ENCODE data around the gene GABRA4. TPM values are rescaled to one million over a fixed set of nuclear protein-coding genes. Genes with fewer than 3 reads are reported as not detected.

Gene GABRA4
- total and polyA plus RNA-seq, 2 experiments from 2014 or later, result 1.5 to 1.9 TPM

GRCh38 chr4:47032405-47033106 is 39.2 kb upstream of the GABRA4 start:
- no peaks in the 10 kb centered on the region for H4K20me1 ChIP-seq (replicated peaks; ENCODE audit: insufficient read depth)
- H3K36me3 ChIP-seq (ENCODE audit: insufficient read depth), result no peaks in the 10 kb centered on the region
- peak overlapping the region; percentile 87 for H3K4me2 ChIP-seq
- no peak overlapping the region; the same call in 1 of the 2 replicates for H3K27ac Mint-ChIP-seq
- TF ChIP-seq POLR2AphosphoS5 (IDR thresholded peaks at IDR 0.05; ENCODE audit: low read depth) (0 out of 2 replicates have a peak, but pooled peaks have one; percentile 28), ETS1 (IDR thresholded peaks at IDR 0.05) (no peak), CTCF (conservative IDR thresholded peaks at IDR 0.05; ENCODE audit: low read depth in 2 of 2) (peak; percentile 74 to 86), EZH2phosphoT487 (IDR thresholded peaks at IDR 0.05; ENCODE audit: unreplicated experiment) (no peak), EZH2 (IDR thresholded peaks at IDR 0.05; ENCODE audit: low read depth, unreplicated experiment) (no peak), NANOG (IDR thresholded peaks at IDR 0.05; ENCODE audit: borderline replicate concordance) (no peak), ZNF114 (CRISPR knock-in tag; IDR thresholded peaks at IDR 0.05) (peak; percentile 42; the same call in 1 of the 2 replicates), JUNB (IDR thresholded peaks at IDR 0.05; ENCODE audit: unreplicated experiment) (no peak)
- H3K9me3 Mint-ChIP-seq, result no peaks in the 10 kb centered on the region
- H3K79me2 ChIP-seq (replicated peaks; ENCODE audit: insufficient read depth), result no peaks in the 10 kb centered on the region
- H3K27ac ChIP-seq (ENCODE audit: low read depth), result no peak overlapping the region
- peak overlapping the region; percentile 69 for H3K4me3 ChIP-seq
- peak; percentile 92 for ATAC-seq
- H2AFZ ChIP-seq, result peak overlapping the region; percentile 100
- peaks cover 10% of the 10 kb centered on the region; the same call in 2 of the 3 replicates for H3K4me1 Mint-ChIP-seq
- H3K27me3 Mint-ChIP-seq (ENCODE audit: insufficient read depth, low read depth, poor library complexity), result peaks cover 20% of the 10 kb centered on the region
- H3K27me3 ChIP-seq (ENCODE audit: insufficient read depth), result peaks cover 12% of the 10 kb centered on the region
- H3F3A ChIP-seq (replicated peaks; ENCODE audit: low read depth), result no peaks in the 10 kb centered on the region; the same call in 1 of the 2 replicates
- peak; percentile 85 for DNase-seq (ENCODE audit: low spot score)
- peak overlapping the region; percentile 87 for H3K4me3 Mint-ChIP-seq
- no peaks in the 10 kb centered on the region for H3K9me2 ChIP-seq (ENCODE audit: insufficient read depth)
- H3K36me3 Mint-ChIP-seq (ENCODE audit: low read depth), result no peaks in the 10 kb centered on the region
- H3K4me1 ChIP-seq (ENCODE audit: insufficient read depth), result peaks cover 11% of the 10 kb centered on the region

GRCh38 chr4:47031751-47032404 is 38.5 kb upstream of the GABRA4 start:
- Mint-ChIP-seq H3K27me3 (ENCODE audit: insufficient read depth, low read depth, poor library complexity) (peaks cover 20% of the 10 kb centered on the region), H3K4me3 (peak overlapping the region; percentile 87), H3K4me1 (peaks cover 10% of the 10 kb centered on the region; the same call in 2 of the 3 replicates), H3K9me3 (no peaks in the 10 kb centered on the region), H3K27ac (no peak overlapping the region), H3K36me3 (ENCODE audit: low read depth) (no peaks in the 10 kb centered on the region)
- no peaks in the 10 kb centered on the region for H3K79me2 ChIP-seq (replicated peaks; ENCODE audit: insufficient read depth)
- no peaks in the 10 kb centered on the region for H3K9me2 ChIP-seq (ENCODE audit: insufficient read depth)
- H4K20me1 ChIP-seq (replicated peaks; ENCODE audit: insufficient read depth), result no peaks in the 10 kb centered on the region
- peaks cover 11% of the 10 kb centered on the region for H3K4me1 ChIP-seq (ENCODE audit: insufficient read depth)
- peak overlapping the region; percentile 69 for H3K4me3 ChIP-seq
- H3K4me2 ChIP-seq, result peak overlapping the region; percentile 87
- ATAC-seq (peak; percentile 18), DNase-seq (ENCODE audit: low spot score) (no peak)
- H3K27ac ChIP-seq (ENCODE audit: low read depth), result no peak overlapping the region
- H3K36me3 ChIP-seq (ENCODE audit: insufficient read depth), result no peaks in the 10 kb centered on the region
- H3F3A ChIP-seq (replicated peaks; ENCODE audit: low read depth), result no peaks in the 10 kb centered on the region; the same call in 1 of the 2 replicates
- peaks cover 12% of the 10 kb centered on the region for H3K27me3 ChIP-seq (ENCODE audit: insufficient read depth)
- H2AFZ ChIP-seq, result peak overlapping the region; percentile 100
- no peak for TF ChIP-seq REST (IDR thresholded peaks at IDR 0.05; ENCODE audit: unreplicated experiment)
- TF ChIP-seq EZH2 (IDR thresholded peaks at IDR 0.05; ENCODE audit: low read depth, unreplicated experiment), result no peak
- TF ChIP-seq EZH2phosphoT487 (IDR thresholded peaks at IDR 0.05; ENCODE audit: unreplicated experiment), result no peak
- TF ChIP-seq ZNF114 (CRISPR knock-in tag; IDR thresholded peaks at IDR 0.05), result no peak
